Neural cell (in vitro differentiated cells): ENCODE results near the gene ACTL10. TPM values are rescaled to one million over a fixed set of nuclear protein-coding genes. Genes with fewer than 3 reads are reported as not detected.

Source experiments
- H2AFZ ChIP-seq: fragments of 200-600, 300-800 bp; sonication (generic), shearing (Covaris generic); 2 replicates; pipeline ENCODE4 v1.6.0; 2014; ENCODE audit warnings: low read depth, mild to moderate bottlenecking, antibody characterized with exemption, low read length, moderate library complexity
- H3F3A ChIP-seq: fragments of 200-600 bp; shearing (Covaris generic); 2 replicates; pipeline ENCODE4 v1.6.1; 2016; ENCODE audit warnings: mild to moderate bottlenecking, moderate library complexity, mixed read lengths, antibody characterized with exemption, low read length; ENCODE audit not compliant: insufficient read depth, poor library complexity, severe bottlenecking
- H3K27ac ChIP-seq: fragments of 200-600, 300-800 bp; sonication (generic), shearing (Covaris generic); 2 replicates; pipeline ENCODE4 v1.5.1; 2014; ENCODE audit warnings: mild to moderate bottlenecking, low read length, moderate library complexity
- H3K27me3 ChIP-seq: fragments of 300-800, 200-600 bp; sonication (generic), shearing (Covaris generic); 2 replicates; pipeline ENCODE4 v1.6.0; 2014; ENCODE audit warnings: mild to moderate bottlenecking, low read depth, low read length, moderate library complexity; ENCODE audit not compliant: insufficient read depth
- H3K36me3 ChIP-seq: fragments of 300-800, 200-600 bp; sonication (generic), shearing (Covaris generic); 2 replicates; pipeline ENCODE4 v1.5.1; 2014; ENCODE audit warnings: mild to moderate bottlenecking, antibody characterized with exemption, low read length, moderate library complexity; ENCODE audit not compliant: insufficient read depth
- H3K4me2 ChIP-seq: fragments of 300-800, 200-600 bp; sonication (generic), shearing (Covaris generic); 2 replicates; pipeline ENCODE4 v1.6.0; 2014; ENCODE audit warnings: mild to moderate bottlenecking, low read length
- H3K4me3 ChIP-seq: fragments of 300-800, 200-600 bp; sonication (generic), shearing (Covaris generic); 2 replicates; pipeline ENCODE4 v1.5.1; 2014; ENCODE audit warnings: mild to moderate bottlenecking, low read length, moderate library complexity
- H3K79me2 ChIP-seq: fragments of 200-600 bp; shearing (Covaris generic); replicated peaks from 2 replicates; pipeline ENCODE4 v1.6.0; 2014; ENCODE audit warnings: mild to moderate bottlenecking, low read length, moderate library complexity; ENCODE audit not compliant: insufficient read depth
- H3K9ac ChIP-seq: fragments of 300-800, 200-600 bp; sonication (generic), shearing (Covaris generic); 2 replicates; pipeline ENCODE4 v1.6.1; 2016; ENCODE audit warnings: mild to moderate bottlenecking, low read length, mixed read lengths
- H3K9me2 ChIP-seq: fragments of 200-600 bp; shearing (Covaris generic); 2 replicates; pipeline ENCODE4 v1.6.1; 2016; ENCODE audit warnings: mild to moderate bottlenecking, low read length, mixed read lengths; ENCODE audit not compliant: insufficient read depth
- H3K9me3 ChIP-seq: fragments of 200-600, 300-800 bp; sonication (generic), shearing (Covaris generic); 2 replicates; pipeline ENCODE4 v1.6.1; 2016; ENCODE audit warnings: mild to moderate bottlenecking, mixed run types, low read length, moderate library complexity, mixed read lengths
- H4K20me1 ChIP-seq: fragments of 200-600 bp; shearing (Covaris generic); 2 replicates; pipeline ENCODE4 v1.6.1; 2016; ENCODE audit warnings: mild to moderate bottlenecking, mixed run types; ENCODE audit not compliant: insufficient read depth
- CTCF ChIP-seq: fragments of 450-650 bp; IDR thresholded peaks from 2 replicates; pipeline ENCODE4 v1.5.1; 2014; ENCODE audit warnings: antibody characterized with exemption, mild to moderate bottlenecking, moderate library complexity; ENCODE audit not compliant: poor library complexity, severe bottlenecking
- EP300 ChIP-seq: fragments of 450-650 bp; conservative IDR thresholded peaks from 2 replicates; pipeline ENCODE4 v1.6.1; 2014; ENCODE audit warnings: antibody characterized with exemption, mild to moderate bottlenecking, moderate library complexity; ENCODE audit not compliant: poor library complexity, severe bottlenecking
- EZH2 ChIP-seq: fragments of 200-600, 300-800 bp; shearing (Covaris generic), sonication (generic); IDR thresholded peaks from 2 replicates; pipeline ENCODE4 v1.6.1; 2014; ENCODE audit warnings: antibody characterized with exemption, low read length, borderline replicate concordance, mild to moderate bottlenecking; ENCODE audit not compliant: insufficient read depth, poor library complexity, severe bottlenecking
- MXI1 ChIP-seq: fragments of 450-650 bp; conservative IDR thresholded peaks from 2 replicates; pipeline ENCODE4 v1.6.1; 2014; ENCODE audit warnings: antibody characterized with exemption, mild to moderate bottlenecking; ENCODE audit not compliant: poor library complexity, severe bottlenecking
- POLR2AphosphoS5 ChIP-seq: IDR thresholded peaks from 2 replicates; pipeline ENCODE4 v1.6.1; 2012
- RAD21 ChIP-seq: fragments of 450-650 bp; conservative IDR thresholded peaks from 2 replicates; pipeline ENCODE4 v1.6.1; 2014; ENCODE audit warnings: antibody characterized with exemption, mild to moderate bottlenecking, moderate library complexity
- SMC3 ChIP-seq: fragments of 450-650 bp; conservative IDR thresholded peaks from 2 replicates; pipeline ENCODE4 v1.6.1; 2014; ENCODE audit warnings: antibody characterized with exemption, mild to moderate bottlenecking, moderate library complexity; ENCODE audit not compliant: poor library complexity
- TAF1 ChIP-seq: IDR thresholded peaks from 2 replicates; pipeline ENCODE4 v1.6.1; 2012; ENCODE audit warnings: low read depth
- polyA plus RNA-seq: library from polyadenylated mRNA; depleted of rRNA; stranded (reverse); fragments of >200 nt; gene quantifications from 2 replicates; pipeline ENCODE4 v1.2.3, GENCODE V29; 2014
- TF ChIP-seq, protein P1 (sequence below): IDR thresholded peaks from 2 replicates; pipeline ENCODE4 v1.6.1; 2012; ENCODE audit warnings: borderline replicate concordance

The ACTL10 gene
- polyA plus RNA-seq, 1 donor from 2014 or later = not detected

DNA sequence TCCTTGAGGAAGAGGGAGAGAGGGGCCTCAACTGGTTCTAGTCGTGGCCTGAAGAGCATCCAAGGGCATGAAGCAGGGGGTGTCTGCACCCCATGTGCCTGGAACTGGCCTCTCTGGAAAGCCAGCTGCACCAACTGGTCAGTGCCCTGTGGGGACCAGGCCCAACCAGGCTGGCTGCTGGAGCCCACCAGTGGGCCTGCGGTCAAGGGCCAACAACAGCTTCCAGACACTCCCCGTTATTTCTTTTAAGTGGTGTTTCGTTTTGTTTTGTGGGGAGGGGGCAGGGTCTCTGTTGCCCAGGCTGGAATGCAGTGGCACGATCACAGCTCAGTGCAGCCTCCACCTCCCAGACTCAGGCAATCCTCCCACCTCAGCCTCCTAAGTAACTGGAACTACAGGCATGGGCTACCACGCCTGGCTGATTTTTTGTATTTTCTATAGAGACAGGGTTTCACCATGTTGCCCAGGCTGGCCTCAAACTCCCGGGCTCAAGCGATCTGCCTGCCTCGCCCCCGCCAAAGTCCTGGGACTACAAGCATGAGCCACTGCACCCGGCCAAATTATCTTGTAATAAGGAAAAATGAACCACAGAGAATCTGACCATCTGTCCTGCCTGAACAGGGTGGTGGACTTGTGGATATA is 16.5 kb upstream of the ACTL10 start:
- Histone ChIP-seq H3K9me3 (no peaks in the 10 kb centered on the region), H3K27ac (no peak overlapping the region), H2AFZ (no peak overlapping the region), H4K20me1 (no peaks in the 10 kb centered on the region), H3K79me2 (no peaks in the 10 kb centered on the region), H3K36me3 (no peaks in the 10 kb centered on the region), H3K27me3 (no peaks in the 10 kb centered on the region), H3K4me2 (no peak overlapping the region), H3K9me2 (no peaks in the 10 kb centered on the region), H3K9ac (no peak overlapping the region), H3K4me3 (no peak overlapping the region), H3F3A (no peaks in the 10 kb centered on the region)
- no peak for TF ChIP-seq TAF1
- TF ChIP-seq SMC3 = no peak
- no peak for TF ChIP-seq CTCF
- TF ChIP-seq MXI1 = no peak
- TF ChIP-seq RAD21 = no peak
- TF ChIP-seq POLR2AphosphoS5 = no peak
- no peak for TF ChIP-seq EZH2
- TF ChIP-seq EP300 = no peak
- TF ChIP-seq, protein P1, sequence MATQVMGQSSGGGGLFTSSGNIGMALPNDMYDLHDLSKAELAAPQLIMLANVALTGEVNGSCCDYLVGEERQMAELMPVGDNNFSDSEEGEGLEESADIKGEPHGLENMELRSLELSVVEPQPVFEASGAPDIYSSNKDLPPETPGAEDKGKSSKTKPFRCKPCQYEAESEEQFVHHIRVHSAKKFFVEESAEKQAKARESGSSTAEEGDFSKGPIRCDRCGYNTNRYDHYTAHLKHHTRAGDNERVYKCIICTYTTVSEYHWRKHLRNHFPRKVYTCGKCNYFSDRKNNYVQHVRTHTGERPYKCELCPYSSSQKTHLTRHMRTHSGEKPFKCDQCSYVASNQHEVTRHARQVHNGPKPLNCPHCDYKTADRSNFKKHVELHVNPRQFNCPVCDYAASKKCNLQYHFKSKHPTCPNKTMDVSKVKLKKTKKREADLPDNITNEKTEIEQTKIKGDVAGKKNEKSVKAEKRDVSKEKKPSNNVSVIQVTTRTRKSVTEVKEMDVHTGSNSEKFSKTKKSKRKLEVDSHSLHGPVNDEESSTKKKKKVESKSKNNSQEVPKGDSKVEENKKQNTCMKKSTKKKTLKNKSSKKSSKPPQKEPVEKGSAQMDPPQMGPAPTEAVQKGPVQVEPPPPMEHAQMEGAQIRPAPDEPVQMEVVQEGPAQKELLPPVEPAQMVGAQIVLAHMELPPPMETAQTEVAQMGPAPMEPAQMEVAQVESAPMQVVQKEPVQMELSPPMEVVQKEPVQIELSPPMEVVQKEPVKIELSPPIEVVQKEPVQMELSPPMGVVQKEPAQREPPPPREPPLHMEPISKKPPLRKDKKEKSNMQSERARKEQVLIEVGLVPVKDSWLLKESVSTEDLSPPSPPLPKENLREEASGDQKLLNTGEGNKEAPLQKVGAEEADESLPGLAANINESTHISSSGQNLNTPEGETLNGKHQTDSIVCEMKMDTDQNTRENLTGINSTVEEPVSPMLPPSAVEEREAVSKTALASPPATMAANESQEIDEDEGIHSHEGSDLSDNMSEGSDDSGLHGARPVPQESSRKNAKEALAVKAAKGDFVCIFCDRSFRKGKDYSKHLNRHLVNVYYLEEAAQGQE = no peak

GRCh38 chr20:33650753-33651561 is 15.8 kb upstream of the ACTL10 start:
- Histone ChIP-seq H3K9ac (no peak overlapping the region), H4K20me1 (no peaks in the 10 kb centered on the region), H3K4me3 (no peak overlapping the region), H3K79me2 (no peaks in the 10 kb centered on the region), H3K27ac (no peak overlapping the region), H3K36me3 (no peaks in the 10 kb centered on the region), H3K9me2 (no peaks in the 10 kb centered on the region), H3K27me3 (no peaks in the 10 kb centered on the region), H2AFZ (no peak overlapping the region), H3F3A (no peaks in the 10 kb centered on the region), H3K4me2 (no peak overlapping the region), H3K9me3 (no peaks in the 10 kb centered on the region)
- TF ChIP-seq POLR2AphosphoS5 (peak; percentile 13), SMC3 (no peak)
